SK-N-SH (cell line): Measurements from ENCODE around the gene WDFY1. TPM values are rescaled to one million over a fixed set of nuclear protein-coding genes. Genes with fewer than 3 reads are reported as not detected.

ENCODE experiments used
- CTCF ChIA-PET: fragments of 300-600, 350-600 bp; formaldehyde crosslinking; extraction: SDS; loops from one replicate; lab custom pipeline; 2021; lab: Yijun Ruan, JAX
- POLR2A ChIA-PET: fragments of 350-600 bp; sonication (Branson Sonifier 250); formaldehyde crosslinking; extraction: SDS; loops from one replicate; lab custom pipeline; 2020; ENCODE audit warnings: antibody characterized with exemption, inconsistent platforms; lab: Yijun Ruan, JAX
- DNase-seq: peaks from one replicate; pipeline ENCODE4 v3.0.0; 2012
- H2AFZ ChIP-seq: fragments of 200-600 bp; sonication (generic); 2 replicates; pipeline ENCODE4 v1.8.1; 2016; ENCODE audit warnings: antibody characterized with exemption, mild to moderate bottlenecking, low read depth
- H3F3A ChIP-seq: fragments of 200-600 bp; sonication (generic); replicated peaks from 2 replicates; pipeline ENCODE3; 2016; ENCODE audit warnings: antibody characterized with exemption, mild to moderate bottlenecking; ENCODE audit not compliant: insufficient read depth
- H3K27ac ChIP-seq, 2 experiments: fragments of 200-500 bp in 1 of 2; fragments of 200-600 bp in 1 of 2; sonication (Bioruptor generic) in 1 of 2; sonication (generic), shearing (Covaris generic) in 1 of 2; 2 replicates each; pipeline versions ENCODE4 v1.5.1 to v1.6.1; 2014 to 2016; ENCODE audit warnings: low read depth in 2 of 2, inconsistent platforms in 1 of 2, low read length in 1 of 2, mild to moderate bottlenecking in 1 of 2, mixed read lengths in 1 of 2
- H3K27me3 ChIP-seq: fragments of 200-600 bp; sonication (generic), shearing (Covaris generic); 2 replicates; pipeline ENCODE4 v1.6.1; 2016; ENCODE audit warnings: mixed run types; ENCODE audit not compliant: insufficient read depth
- H3K36me3 ChIP-seq, 2 experiments: fragments of 200-500 bp in 1 of 2; fragments of 200-600 bp in 1 of 2; sonication (Bioruptor generic) in 1 of 2; sonication (generic) in 1 of 2; replicated peaks in 1 of 2; 2 replicates each; pipeline versions ENCODE3 to v1.5.1; 2014 to 2016; ENCODE audit warnings: low read length in 1 of 2, mild to moderate bottlenecking in 1 of 2; ENCODE audit not compliant: insufficient read depth in 2 of 2, control insufficient read depth in 1 of 2
- H3K4me1 ChIP-seq, 2 experiments: fragments of 200-500 bp in 1 of 2; fragments of 200-600 bp in 1 of 2; sonication (Bioruptor generic) in 1 of 2; sonication (generic), shearing (Covaris generic) in 1 of 2; 2 replicates each; pipeline versions ENCODE4 v1.5.1 to v1.6.1; 2014 to 2016; ENCODE audit warnings: low read depth in 1 of 2, low read length in 1 of 2, mixed run types in 1 of 2; ENCODE audit not compliant: insufficient read depth in 2 of 2, control insufficient read depth in 1 of 2
- H3K4me2 ChIP-seq: fragments of 200-600 bp; sonication (generic), shearing (Covaris generic); 2 replicates; pipeline ENCODE4 v1.6.1; 2017; ENCODE audit warnings: mixed run types
- H3K4me3 ChIP-seq, 2 experiments: fragments of 200-500 bp in 1 of 2; fragments of 200-600 bp in 1 of 2; sonication (Bioruptor generic) in 1 of 2; sonication (generic), shearing (Covaris generic) in 1 of 2; 2 replicates each; pipeline versions ENCODE4 v1.5.1 to v1.8.1; 2014 to 2016; ENCODE audit warnings: low read depth in 2 of 2, inconsistent platforms in 1 of 2, low read length in 1 of 2, mild to moderate bottlenecking in 1 of 2, mixed read lengths in 1 of 2, moderate library complexity in 1 of 2
- H3K79me2 ChIP-seq: fragments of 200-600 bp; sonication (generic); 2 replicates; pipeline ENCODE4 v1.8.1; 2017; ENCODE audit warnings: mild to moderate bottlenecking; ENCODE audit not compliant: insufficient read depth
- H3K9ac ChIP-seq: fragments of 200-600 bp; sonication (generic); 2 replicates; pipeline ENCODE4 v1.6.1; 2017; ENCODE audit warnings: mixed run types
- H3K9me2 ChIP-seq: fragments of 200-600 bp; sonication (generic); 2 replicates; pipeline ENCODE4 v1.6.1; 2017; ENCODE audit warnings: mixed run types
- H3K9me3 ChIP-seq: fragments of 200-600 bp; sonication (generic); 2 replicates; pipeline ENCODE4 v1.6.1; 2017; ENCODE audit warnings: mixed run types, mild to moderate bottlenecking, moderate library complexity
- H4K20me1 ChIP-seq: fragments of 200-600 bp; sonication (generic); 2 replicates; pipeline ENCODE4 v1.6.1; 2017; ENCODE audit warnings: mild to moderate bottlenecking, mixed run types; ENCODE audit not compliant: insufficient read depth
- CHD2 ChIP-seq: fragments of 150-350 bp; IDR thresholded peaks from 2 replicates; pipeline ENCODE4 v1.6.1; 2018; ENCODE audit warnings: low read length; ENCODE audit not compliant: partially characterized antibody
- FOXM1 ChIP-seq: IDR thresholded peaks from 2 replicates; pipeline ENCODE4 v1.4.0; 2012; ENCODE audit warnings: low read depth, mild to moderate bottlenecking
- GABPA ChIP-seq: IDR thresholded peaks from 2 replicates; pipeline ENCODE4 v1.4.0; 2012; ENCODE audit warnings: low read depth, mild to moderate bottlenecking
- GATA2 ChIP-seq: sonication (generic); formaldehyde crosslinking; IDR thresholded peaks from 2 replicates; pipeline ENCODE4 v1.5.0; 2020; ENCODE audit warnings: mild to moderate bottlenecking, missing genetic modification reagents
- MXI1 ChIP-seq: IDR thresholded peaks from 2 replicates; pipeline ENCODE4 v1.6.1; 2012; ENCODE audit warnings: mild to moderate bottlenecking, low read depth, low read length, improper control_type of control experiment
- POLR2AphosphoS5 ChIP-seq: IDR thresholded peaks from 2 replicates; pipeline ENCODE4 v1.6.1; 2012; ENCODE audit warnings: low read depth, low read length
- RAD21 ChIP-seq: IDR thresholded peaks from 2 replicates; pipeline ENCODE4 v1.6.1; 2012; ENCODE audit warnings: mild to moderate bottlenecking, low read length
- RFX5 ChIP-seq: IDR thresholded peaks from 2 replicates; pipeline ENCODE4 v1.6.1; 2012; ENCODE audit warnings: mild to moderate bottlenecking, improper control_type of control experiment, low read length
- TAF1 ChIP-seq: IDR thresholded peaks from 2 replicates; pipeline ENCODE4 v1.6.1; 2012; ENCODE audit warnings: low read depth, mild to moderate bottlenecking, low read length, moderate library complexity, borderline replicate concordance
- TEAD4 ChIP-seq: IDR thresholded peaks from 2 replicates; pipeline ENCODE4 v1.4.0; 2012; ENCODE audit warnings: mild to moderate bottlenecking, borderline replicate concordance; ENCODE audit not compliant: insufficient read depth
- WGBS: methylation state at CpG from one replicate; pipeline ENCODE4 v1.1.6; 2017; ENCODE audit warnings: low lambda C conversion rate; 5-methylcytosine and 5-hydroxymethylcytosine counted together
- polyA plus RNA-seq, 3 experiments: library from polyadenylated mRNA; depleted of rRNA; stranded (reverse); fragments of >200 nt; gene quantifications; 2 replicates each; pipeline ENCODE4 v1.2.3, GENCODE V29; 2012
- TF ChIP-seq, protein P1 (sequence below): fragments of 150-350 bp; IDR thresholded peaks from 2 replicates; pipeline ENCODE4 v1.6.1; 2016; ENCODE audit warnings: mild to moderate bottlenecking, low read depth, low read length
- TF ChIP-seq, protein P2 (sequence below): IDR thresholded peaks from 2 replicates; pipeline ENCODE4; 2012
- TF ChIP-seq, protein P3 (sequence below): fragments of 150-350 bp; IDR thresholded peaks from 2 replicates; pipeline ENCODE4 v1.6.1; 2017; ENCODE audit warnings: antibody characterized with exemption, low read length, low read depth, borderline replicate concordance

WDFY1 gene
- polyA plus RNA-seq, 1 of the 3 experiments (the other 2 are of a cell fraction) = 21.7 TPM

DNA sequence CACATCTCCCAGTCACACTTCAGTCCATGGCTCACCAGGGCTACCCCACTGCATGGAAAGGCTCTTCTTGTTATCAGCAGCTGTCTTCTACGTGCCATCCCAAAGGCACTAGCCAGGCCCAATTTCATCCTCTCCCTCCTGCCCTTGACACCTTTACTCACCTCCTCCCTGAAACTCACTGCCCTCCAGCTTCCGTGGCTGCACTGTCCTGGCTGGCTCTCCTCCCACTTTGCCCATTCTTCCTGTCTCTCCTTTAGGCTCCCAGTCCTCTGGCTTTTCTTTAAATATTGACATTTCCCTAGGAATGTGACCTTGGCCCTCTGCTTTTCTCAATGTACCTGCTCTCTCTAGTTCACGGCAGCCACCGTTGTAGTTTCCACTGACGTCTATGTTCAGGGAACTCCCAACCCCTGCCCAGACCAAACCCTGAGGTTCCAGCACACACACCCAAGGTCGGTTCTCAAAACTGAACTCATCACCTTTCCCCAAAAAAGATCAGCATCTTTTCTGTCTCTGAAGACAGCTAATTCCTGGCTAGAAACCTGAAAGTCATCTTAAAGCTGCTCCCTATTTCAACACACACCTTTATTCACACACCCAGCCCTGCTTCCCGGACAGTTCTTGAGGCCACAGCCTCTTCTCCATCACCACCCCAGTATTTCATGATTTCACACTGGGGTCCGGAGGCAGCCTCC lies 36.7 kb downstream of the WDFY1 start:
- Histone ChIP-seq H3K27me3 (no peaks in the 10 kb centered on the region), H3K4me3 (no peak overlapping the region), H3K79me2 (peaks cover 64% of the 10 kb centered on the region), H4K20me1 (peaks cover 17% of the 10 kb centered on the region), H3K9me3 (no peaks in the 10 kb centered on the region), H3K9ac (no peak overlapping the region), H2AFZ (no peak overlapping the region), H3K36me3 (peaks cover 6 to 43% of the 10 kb centered on the region in 2 experiments), H3K9me2 (no peaks in the 10 kb centered on the region), H3K4me2 (no peak overlapping the region), H3F3A (no peaks in the 10 kb centered on the region), H3K4me1 (no peaks in the 10 kb centered on the region; a peak in 1 of 4 replicates), H3K27ac (no peak overlapping the region)
- 82% methylated on average over 8 of the region's 8 CpGs for WGBS
- ChIA-PET CTCF (interaction anchor here (1.5 kb wide), 1 partner anchor 62 kb away, joined by 4 read pairs; no protein-coding TSS in a partner anchor), POLR2A (no interaction called here)
- DNase-seq = no peak
- TF ChIP-seq RFX5 (no peak), POLR2AphosphoS5 (no peak), MXI1 (no peak), RAD21 (no peak), TAF1 (no peak), GATA2 (no peak), FOXM1 (no peak), TEAD4 (no peak), CHD2 (no peak)
- TF ChIP-seq, protein P1, sequence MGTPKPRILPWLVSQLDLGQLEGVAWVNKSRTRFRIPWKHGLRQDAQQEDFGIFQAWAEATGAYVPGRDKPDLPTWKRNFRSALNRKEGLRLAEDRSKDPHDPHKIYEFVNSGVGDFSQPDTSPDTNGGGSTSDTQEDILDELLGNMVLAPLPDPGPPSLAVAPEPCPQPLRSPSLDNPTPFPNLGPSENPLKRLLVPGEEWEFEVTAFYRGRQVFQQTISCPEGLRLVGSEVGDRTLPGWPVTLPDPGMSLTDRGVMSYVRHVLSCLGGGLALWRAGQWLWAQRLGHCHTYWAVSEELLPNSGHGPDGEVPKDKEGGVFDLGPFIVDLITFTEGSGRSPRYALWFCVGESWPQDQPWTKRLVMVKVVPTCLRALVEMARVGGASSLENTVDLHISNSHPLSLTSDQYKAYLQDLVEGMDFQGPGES = no peak
- TF ChIP-seq, protein P2, sequence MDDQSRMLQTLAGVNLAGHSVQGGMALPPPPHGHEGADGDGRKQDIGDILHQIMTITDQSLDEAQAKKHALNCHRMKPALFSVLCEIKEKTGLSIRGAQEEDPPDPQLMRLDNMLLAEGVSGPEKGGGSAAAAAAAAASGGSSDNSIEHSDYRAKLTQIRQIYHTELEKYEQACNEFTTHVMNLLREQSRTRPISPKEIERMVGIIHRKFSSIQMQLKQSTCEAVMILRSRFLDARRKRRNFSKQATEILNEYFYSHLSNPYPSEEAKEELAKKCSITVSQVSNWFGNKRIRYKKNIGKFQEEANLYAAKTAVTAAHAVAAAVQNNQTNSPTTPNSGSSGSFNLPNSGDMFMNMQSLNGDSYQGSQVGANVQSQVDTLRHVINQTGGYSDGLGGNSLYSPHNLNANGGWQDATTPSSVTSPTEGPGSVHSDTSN = no peak
- TF ChIP-seq, protein P3, sequence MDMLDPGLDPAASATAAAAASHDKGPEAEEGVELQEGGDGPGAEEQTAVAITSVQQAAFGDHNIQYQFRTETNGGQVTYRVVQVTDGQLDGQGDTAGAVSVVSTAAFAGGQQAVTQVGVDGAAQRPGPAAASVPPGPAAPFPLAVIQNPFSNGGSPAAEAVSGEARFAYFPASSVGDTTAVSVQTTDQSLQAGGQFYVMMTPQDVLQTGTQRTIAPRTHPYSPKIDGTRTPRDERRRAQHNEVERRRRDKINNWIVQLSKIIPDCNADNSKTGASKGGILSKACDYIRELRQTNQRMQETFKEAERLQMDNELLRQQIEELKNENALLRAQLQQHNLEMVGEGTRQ = no peak

DNA sequence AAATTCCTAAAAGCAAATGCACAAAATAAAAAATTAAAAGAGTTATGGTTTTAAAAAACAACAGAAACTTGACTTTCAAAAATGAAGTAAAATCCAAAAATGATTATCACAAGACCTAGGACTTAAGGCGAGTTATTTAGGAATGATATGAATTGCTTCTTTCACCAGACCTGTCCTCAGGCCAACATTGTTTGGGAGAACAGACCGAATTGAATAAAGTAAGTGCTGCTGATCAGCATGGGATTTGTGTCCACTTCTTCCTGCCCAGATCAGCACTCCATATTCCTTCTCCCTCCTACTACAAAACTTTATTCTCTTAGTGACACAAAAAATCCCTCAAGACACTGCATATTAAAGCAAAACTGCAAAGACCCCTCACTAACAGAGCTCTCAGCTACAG lies 39.1 kb downstream of the WDFY1 start:
- WGBS = 89% methylated on average over 2 of the region's 2 CpGs
- H3K4me1 ChIP-seq = no peaks in the 10 kb centered on the region; a peak in 1 of 4 replicates
- no peak overlapping the region for H3K4me3 ChIP-seq
- POLR2A ChIA-PET = no interaction called here
- no peaks in the 10 kb centered on the region for H3K9me3 ChIP-seq
- H3K36me3 ChIP-seq = peaks cover 11 to 39% of the 10 kb centered on the region in 2 experiments
- H4K20me1 ChIP-seq = peaks cover 16% of the 10 kb centered on the region
- DNase-seq = no peak
- H3K27me3 ChIP-seq = no peaks in the 10 kb centered on the region
- H3F3A ChIP-seq = no peaks in the 10 kb centered on the region
- CTCF ChIA-PET = interaction anchor here (0.8 to 1.3 kb wide), 2 partner anchors 8 to 88 kb away, joined by 3 read pairs; no protein-coding TSS in a partner anchor
- H3K27ac ChIP-seq = no peak overlapping the region
- H2AFZ ChIP-seq = no peak overlapping the region
- no peak for TF ChIP-seq GATA2
- TF ChIP-seq GABPA = no peak
- H3K9ac ChIP-seq = no peak overlapping the region
- no peak overlapping the region for H3K4me2 ChIP-seq
- no peaks in the 10 kb centered on the region for H3K9me2 ChIP-seq
- H3K79me2 ChIP-seq = peaks cover 50% of the 10 kb centered on the region
